ENCODE data around the gene ZFAND3.
A peak's percentile ranks its signal among the peaks of the same experiment; 100 is the strongest.

DNA sequence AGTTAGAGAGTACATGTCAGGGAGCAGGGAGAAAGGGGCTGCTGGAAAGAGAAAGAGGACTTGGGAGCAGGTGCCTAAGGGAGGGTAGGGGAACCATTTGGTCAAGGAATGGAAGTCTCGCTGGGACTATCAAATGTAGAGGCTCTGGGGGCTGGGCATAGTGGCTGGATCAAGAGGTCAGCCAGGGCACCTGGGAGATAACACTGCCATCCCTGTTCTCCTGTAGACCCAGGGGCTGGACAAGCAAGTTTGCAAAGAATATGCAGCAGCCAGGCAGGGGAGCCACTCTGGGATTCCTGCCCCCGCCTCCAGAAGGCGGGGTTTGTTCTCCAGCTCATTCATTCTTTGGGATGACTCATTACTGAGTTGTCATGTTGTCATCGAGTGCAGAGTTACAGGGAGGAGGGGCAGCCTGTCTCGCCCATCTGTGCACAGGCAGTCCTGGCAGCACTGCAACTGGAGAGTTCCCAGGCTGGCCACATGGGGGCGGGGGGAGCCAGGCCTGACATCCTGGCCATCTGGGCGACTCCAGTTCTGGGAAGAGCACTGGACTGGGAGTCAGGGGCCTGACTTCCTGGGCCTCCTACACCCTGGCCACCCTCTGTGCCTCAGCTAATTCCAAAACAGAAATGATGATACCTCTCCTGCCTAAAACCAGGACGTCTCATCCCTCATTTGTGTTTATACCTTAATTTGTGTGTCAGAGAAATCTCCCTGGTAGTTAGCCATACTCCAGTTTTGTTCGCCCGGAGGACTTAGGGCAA is 28.2 kb upstream of the ZFAND3 start:
- TF ChIP-seq EZH2 (IDR thresholded peaks at IDR 0.05; ENCODE audit: low read length, missing control alignments): no peak
- TF ChIP-seq, protein P1, sequence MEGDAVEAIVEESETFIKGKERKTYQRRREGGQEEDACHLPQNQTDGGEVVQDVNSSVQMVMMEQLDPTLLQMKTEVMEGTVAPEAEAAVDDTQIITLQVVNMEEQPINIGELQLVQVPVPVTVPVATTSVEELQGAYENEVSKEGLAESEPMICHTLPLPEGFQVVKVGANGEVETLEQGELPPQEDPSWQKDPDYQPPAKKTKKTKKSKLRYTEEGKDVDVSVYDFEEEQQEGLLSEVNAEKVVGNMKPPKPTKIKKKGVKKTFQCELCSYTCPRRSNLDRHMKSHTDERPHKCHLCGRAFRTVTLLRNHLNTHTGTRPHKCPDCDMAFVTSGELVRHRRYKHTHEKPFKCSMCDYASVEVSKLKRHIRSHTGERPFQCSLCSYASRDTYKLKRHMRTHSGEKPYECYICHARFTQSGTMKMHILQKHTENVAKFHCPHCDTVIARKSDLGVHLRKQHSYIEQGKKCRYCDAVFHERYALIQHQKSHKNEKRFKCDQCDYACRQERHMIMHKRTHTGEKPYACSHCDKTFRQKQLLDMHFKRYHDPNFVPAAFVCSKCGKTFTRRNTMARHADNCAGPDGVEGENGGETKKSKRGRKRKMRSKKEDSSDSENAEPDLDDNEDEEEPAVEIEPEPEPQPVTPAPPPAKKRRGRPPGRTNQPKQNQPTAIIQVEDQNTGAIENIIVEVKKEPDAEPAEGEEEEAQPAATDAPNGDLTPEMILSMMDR (conservative IDR thresholded peaks at IDR 0.05 in 1 of 2, IDR thresholded peaks at IDR 0.05 in 1 of 2; ENCODE audit: low read depth in 1 of 2, low read length in 2 of 2): peak; percentile 91 to 92

All from fibroblast of lung (primary cell).